Measurements from ENCODE around the gene SLC16A2.

SLC16A2 gene

DNA sequence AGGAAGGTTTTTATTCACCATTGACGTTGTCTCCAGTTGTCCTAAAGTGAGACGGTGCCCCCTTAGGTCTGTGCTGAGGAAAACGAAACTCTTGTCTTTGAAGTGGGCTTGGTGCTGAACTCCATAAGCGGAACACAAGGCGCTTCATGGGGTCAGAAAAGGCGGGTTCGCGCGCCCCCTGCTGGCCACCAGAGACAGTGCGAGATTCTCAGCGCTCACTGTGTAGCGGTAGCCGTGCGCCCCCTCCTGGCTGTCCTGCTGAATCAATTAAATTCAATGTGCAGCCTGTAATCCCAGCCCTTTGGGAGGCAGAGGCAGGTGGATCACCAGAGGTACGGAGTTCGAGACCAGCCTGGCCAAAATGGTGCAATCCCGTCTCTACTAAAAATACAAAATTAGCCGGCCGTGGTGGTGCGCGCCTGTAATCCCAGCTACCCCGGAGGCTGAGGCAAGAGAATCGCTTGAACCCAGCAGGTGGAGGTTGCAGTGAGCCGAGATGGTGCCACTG is 129.1 kb downstream of the SLC16A2 start:
- no peaks in the 10 kb centered on the region for H3K27me3 ChIP-seq (ENCODE audit: control insufficient read depth, insufficient read depth, low read length)
- no peaks in the 10 kb centered on the region for H3K9me3 ChIP-seq (ENCODE audit: control insufficient read depth, insufficient read depth, low read length)
- no peaks in the 10 kb centered on the region for H3K4me1 ChIP-seq (ENCODE audit: control insufficient read depth, insufficient read depth, low read length)
- no peak overlapping the region for H3K4me3 ChIP-seq (ENCODE audit: low read depth, low read length)
- H3K36me3 ChIP-seq (ENCODE audit: control insufficient read depth, insufficient read depth, low read length) = no peaks in the 10 kb centered on the region
- H3K9ac ChIP-seq (ENCODE audit: low read depth, low read length) = no peak overlapping the region

DNA sequence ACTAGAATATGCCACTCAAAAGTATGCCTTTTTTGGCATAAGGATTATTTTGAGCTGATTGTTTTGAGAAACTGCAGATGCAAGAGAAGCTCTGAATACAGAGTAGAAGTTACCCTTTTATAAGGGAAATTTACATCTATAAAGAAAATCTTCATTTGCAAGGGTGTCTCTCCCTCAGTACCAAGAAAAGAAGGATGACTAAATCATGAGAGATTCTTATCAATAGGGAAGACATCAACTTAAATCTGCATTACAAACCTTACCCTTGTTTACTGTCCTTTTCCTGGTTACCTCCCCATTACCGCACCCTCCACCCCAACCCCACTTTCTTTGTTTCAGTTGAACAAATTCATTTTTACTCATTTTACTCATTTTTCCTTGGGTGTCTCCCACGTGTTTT is 130.6 kb downstream of the SLC16A2 start:
- H3K4me1 ChIP-seq (ENCODE audit: control insufficient read depth, insufficient read depth, low read length) = no peaks in the 10 kb centered on the region
- no peaks in the 10 kb centered on the region for H3K36me3 ChIP-seq (ENCODE audit: control insufficient read depth, insufficient read depth, low read length)
- H3K9me3 ChIP-seq (ENCODE audit: control insufficient read depth, insufficient read depth, low read length) = no peaks in the 10 kb centered on the region
- no peaks in the 10 kb centered on the region for H3K27me3 ChIP-seq (ENCODE audit: control insufficient read depth, insufficient read depth, low read length)
- H3K9ac ChIP-seq (ENCODE audit: low read depth, low read length) = no peak overlapping the region
- H3K4me3 ChIP-seq (ENCODE audit: low read depth, low read length) = no peak overlapping the region

- H3K4me1 ChIP-seq (ENCODE audit: control insufficient read depth, insufficient read depth, low read length) = no peaks in the 10 kb centered on the region
- H3K27me3 ChIP-seq (ENCODE audit: control insufficient read depth, insufficient read depth, low read length) = no peaks in the 10 kb centered on the region
- no peak overlapping the region for H3K9ac ChIP-seq (ENCODE audit: low read depth, low read length)
- no peak overlapping the region for H3K4me3 ChIP-seq (ENCODE audit: low read depth, low read length)
- peaks cover 5% of the 10 kb centered on the region for H3K9me3 ChIP-seq (ENCODE audit: control insufficient read depth, insufficient read depth, low read length)
- no peaks in the 10 kb centered on the region for H3K36me3 ChIP-seq (ENCODE audit: control insufficient read depth, insufficient read depth, low read length)
Observed at GRCh38 chrX:74557378-74557777, 136.1 kb downstream of the SLC16A2 start.

GRCh38 chrX:74578137-74578536 is 156.8 kb downstream of the SLC16A2 start:
- H3K4me3 ChIP-seq (ENCODE audit: low read depth, low read length) = no peak overlapping the region
- H3K27me3 ChIP-seq (ENCODE audit: control insufficient read depth, insufficient read depth, low read length) = no peaks in the 10 kb centered on the region
- H3K9me3 ChIP-seq (ENCODE audit: control insufficient read depth, insufficient read depth, low read length) = no peaks in the 10 kb centered on the region
- H3K9ac ChIP-seq (ENCODE audit: low read depth, low read length) = no peak overlapping the region
- no peaks in the 10 kb centered on the region for H3K4me1 ChIP-seq (ENCODE audit: control insufficient read depth, insufficient read depth, low read length)
- no peaks in the 10 kb centered on the region for H3K36me3 ChIP-seq (ENCODE audit: control insufficient read depth, insufficient read depth, low read length)

DNA sequence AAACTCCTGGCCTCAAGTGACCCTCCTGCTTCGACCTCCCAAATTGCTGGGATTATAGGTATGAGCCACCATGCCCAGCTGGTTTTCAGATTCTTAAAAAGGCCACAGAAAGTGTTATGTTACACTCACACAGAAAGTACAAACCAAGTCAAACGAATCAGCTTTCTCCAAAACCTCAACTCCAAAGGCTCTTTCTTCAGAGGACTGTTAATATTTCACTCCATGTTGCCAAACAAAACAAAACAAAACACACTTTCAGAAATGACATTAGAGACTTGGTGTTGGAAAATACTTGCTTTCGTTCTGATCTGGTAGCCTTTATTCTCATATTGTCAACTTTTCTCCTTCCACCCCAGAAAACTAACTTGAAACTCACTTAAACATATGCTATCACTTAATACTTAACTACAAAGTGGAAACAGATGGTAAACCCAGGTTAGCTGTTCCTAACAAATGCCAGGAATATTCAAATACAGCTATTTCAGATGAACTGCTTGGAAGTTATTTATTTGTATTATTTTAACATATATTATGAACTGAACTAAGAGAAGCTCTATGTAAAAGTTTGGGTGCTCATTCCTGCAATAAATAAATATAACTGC is 158.4 kb downstream of the SLC16A2 start:
- no peaks in the 10 kb centered on the region for H3K27me3 ChIP-seq (ENCODE audit: control insufficient read depth, insufficient read depth, low read length)
- no peak overlapping the region for H3K4me3 ChIP-seq (ENCODE audit: low read depth, low read length)
- H3K9me3 ChIP-seq (ENCODE audit: control insufficient read depth, insufficient read depth, low read length) = no peaks in the 10 kb centered on the region
- no peaks in the 10 kb centered on the region for H3K36me3 ChIP-seq (ENCODE audit: control insufficient read depth, insufficient read depth, low read length)
- H3K4me1 ChIP-seq (ENCODE audit: control insufficient read depth, insufficient read depth, low read length) = no peaks in the 10 kb centered on the region
- no peak overlapping the region for H3K9ac ChIP-seq (ENCODE audit: low read depth, low read length)
